ENCODE results near the gene MTHFD2.

Gene MTHFD2

DNA sequence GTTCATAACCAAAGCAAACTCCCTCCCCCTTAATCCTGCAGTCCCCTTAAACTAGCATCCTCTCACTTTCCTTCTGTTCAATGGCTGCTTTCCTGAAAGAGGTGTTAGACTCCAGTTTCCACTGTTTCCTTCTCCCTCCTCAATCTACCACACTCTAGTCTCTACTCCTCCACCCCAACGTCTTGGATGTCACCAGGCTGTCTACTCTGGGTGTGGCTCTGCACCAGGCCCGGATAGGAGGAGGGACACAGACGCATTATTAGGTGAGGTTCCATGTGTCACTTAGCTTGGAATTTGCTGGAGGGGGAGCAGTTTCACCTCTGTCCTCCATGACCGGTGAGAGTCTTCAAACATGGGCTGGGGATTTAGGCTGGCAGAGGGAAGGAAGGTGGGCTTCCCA, 61.3 kb downstream of the MTHFD2 start:
- H3K9me3 Mint-ChIP-seq, result no peaks in the 10 kb centered on the region
- no peaks in the 10 kb centered on the region for H3K4me1 Mint-ChIP-seq
- no peak overlapping the region for H3K4me3 Mint-ChIP-seq
- no peaks in the 10 kb centered on the region for H3K36me3 Mint-ChIP-seq
- no peak for DNase-seq (ENCODE audit: low spot score in 2 of 2)
- no peak for ATAC-seq
- H3K27ac Mint-ChIP-seq, result no peak overlapping the region

DNA sequence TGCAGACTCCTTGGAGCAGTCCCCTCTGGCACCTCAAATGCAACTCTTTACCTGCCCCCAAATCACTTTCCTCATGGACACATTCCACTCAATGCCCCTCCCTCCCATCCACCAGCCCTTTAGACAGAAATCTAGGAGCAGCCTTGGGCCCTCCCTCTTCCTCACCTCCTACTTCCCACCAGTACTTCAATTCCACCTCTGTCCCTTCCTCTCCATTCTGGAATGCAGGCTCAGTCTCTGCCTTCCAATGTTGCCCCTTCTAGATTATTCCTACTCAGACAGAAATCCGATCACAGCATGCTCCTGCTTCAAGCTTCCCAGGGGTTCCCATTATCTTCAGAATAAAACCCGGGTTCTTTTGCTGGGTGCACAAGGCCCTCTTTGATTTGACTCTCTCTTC, 62.1 kb downstream of the MTHFD2 start:
- no peaks in the 10 kb centered on the region for H3K36me3 Mint-ChIP-seq

DNA sequence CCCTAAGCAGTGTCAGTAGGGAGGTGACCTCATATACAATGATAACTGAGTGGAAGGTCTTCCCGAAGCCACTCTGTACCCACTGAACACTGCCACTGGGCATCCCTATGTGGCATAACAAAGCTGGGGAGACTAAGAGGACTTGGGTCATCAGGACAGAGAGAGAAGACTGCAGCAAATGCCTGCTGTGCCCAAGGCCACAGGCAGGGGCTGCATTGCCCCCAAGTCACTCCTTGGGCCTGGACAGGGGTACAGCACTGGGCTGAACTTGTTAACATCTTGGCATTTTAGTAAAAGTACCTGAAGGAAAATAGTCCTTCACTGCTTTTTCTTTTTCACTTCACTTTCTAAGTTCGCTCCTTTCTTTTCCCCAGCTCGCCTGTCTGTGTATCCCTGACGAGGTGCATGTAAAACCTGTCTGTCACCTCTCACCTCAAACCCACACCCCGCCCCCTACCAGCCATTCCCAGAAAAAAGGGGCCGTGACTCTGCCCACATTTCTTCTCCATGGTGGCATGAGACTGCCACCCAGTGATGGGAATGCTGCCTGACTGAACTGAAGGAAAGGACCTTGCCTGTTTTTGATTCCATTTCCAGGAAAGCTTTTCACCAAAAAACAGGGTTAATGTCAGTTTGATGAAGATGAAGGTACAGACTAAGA, 62.9 kb downstream of the MTHFD2 start:
- DNase-seq (ENCODE audit: low spot score in 2 of 2) (no peak), ATAC-seq (no peak)
- Mint-ChIP-seq H3K4me3 (no peak overlapping the region), H3K27ac (peak overlapping the region; percentile 72), H3K9me3 (no peaks in the 10 kb centered on the region), H3K36me3 (no peaks in the 10 kb centered on the region), H3K4me1 (no peaks in the 10 kb centered on the region)

More for the DNA sequence above, 62.1 kb downstream of the MTHFD2 start:
- H3K4me3 Mint-ChIP-seq, result no peak overlapping the region
- H3K4me1 Mint-ChIP-seq, result no peaks in the 10 kb centered on the region
- peak overlapping the region; percentile 35 for H3K27ac Mint-ChIP-seq
- H3K9me3 Mint-ChIP-seq, result no peaks in the 10 kb centered on the region
- ATAC-seq (no peak), DNase-seq (ENCODE audit: low spot score in 2 of 2) (no peak)

DNA sequence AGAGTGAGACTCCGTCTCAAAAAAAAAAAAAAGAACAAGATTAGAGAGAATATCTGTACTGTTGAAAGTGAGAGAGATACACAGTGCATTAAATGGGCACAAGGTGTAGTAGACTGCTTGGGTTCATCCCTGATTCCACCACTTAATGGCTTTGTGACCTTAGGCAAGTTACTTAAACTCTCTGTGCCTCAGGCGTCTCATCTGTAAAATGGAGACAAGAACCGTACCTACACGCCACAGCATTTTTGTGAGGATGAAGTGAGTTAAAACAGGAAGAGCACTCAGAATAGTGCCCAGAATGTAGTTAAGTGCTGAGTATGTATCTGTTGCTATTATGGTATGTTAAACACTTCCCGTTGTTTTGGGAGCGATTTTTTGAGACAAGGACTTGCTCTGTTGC, 64.3 kb downstream of the MTHFD2 start:
- H3K9me3 Mint-ChIP-seq, result no peaks in the 10 kb centered on the region
- DNase-seq (ENCODE audit: low spot score in 2 of 2) (no peak), ATAC-seq (no peak)
- peaks cover 7% of the 10 kb centered on the region for H3K4me1 Mint-ChIP-seq
- H3K27ac Mint-ChIP-seq, result no peak overlapping the region
- H3K36me3 Mint-ChIP-seq, result no peaks in the 10 kb centered on the region
- no peak overlapping the region for H3K4me3 Mint-ChIP-seq

DNA sequence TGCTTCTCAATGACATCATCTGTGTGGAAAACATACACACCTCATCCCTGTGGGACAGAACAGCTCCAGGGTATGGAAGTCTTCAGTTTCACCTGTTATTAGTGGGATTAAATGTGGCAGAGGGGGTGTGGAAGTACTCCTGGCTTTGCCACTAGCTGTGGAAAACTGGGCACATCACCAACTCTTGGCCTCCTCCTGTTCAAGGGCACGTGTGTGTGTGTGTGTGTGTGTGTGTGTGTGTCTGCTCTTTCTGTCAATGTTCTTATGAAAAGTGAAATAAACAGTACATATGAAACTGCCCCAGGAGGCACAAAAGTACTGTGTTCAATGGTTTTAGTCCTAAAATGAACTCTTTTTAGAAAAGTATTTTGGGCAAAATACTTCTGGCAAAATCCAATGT, 65.9 kb downstream of the MTHFD2 start:
- DNase-seq (ENCODE audit: low spot score in 2 of 2) (no peak), ATAC-seq (no peak)
- H3K4me3 Mint-ChIP-seq, result no peak overlapping the region

DNA sequence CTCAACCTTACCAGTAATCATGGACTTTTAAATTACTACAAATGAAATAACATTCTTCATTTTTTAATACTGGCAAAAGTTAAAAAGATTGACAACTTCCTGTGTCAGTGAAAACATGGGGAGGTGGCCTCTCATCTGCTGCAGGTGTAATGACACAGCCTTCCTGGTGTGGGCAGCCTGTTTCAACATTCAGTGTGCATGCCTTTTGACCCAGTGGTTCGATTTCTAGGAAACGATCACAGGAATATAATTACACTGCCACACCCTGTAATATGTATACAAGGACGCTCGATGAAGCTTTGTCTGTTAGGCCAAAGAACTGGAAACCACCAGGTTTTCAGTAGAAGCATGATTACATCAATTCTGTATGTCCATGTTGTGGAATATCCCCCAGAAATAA, 68.7 kb downstream of the MTHFD2 start:
- no peak overlapping the region for H3K4me3 Mint-ChIP-seq
- H3K4me1 Mint-ChIP-seq, result peaks cover 7% of the 10 kb centered on the region
- H3K27ac Mint-ChIP-seq, result peak overlapping the region; percentile 85
- ATAC-seq, result peak; percentile 94
- H3K9me3 Mint-ChIP-seq, result no peaks in the 10 kb centered on the region
- H3K36me3 Mint-ChIP-seq, result no peaks in the 10 kb centered on the region
- DNase-seq (ENCODE audit: low spot score in 2 of 2), result peak; percentile 14 to 61

More for the DNA sequence above, 65.9 kb downstream of the MTHFD2 start:
- H3K9me3 Mint-ChIP-seq, result no peaks in the 10 kb centered on the region
- H3K27ac Mint-ChIP-seq, result peak overlapping the region; percentile 54
- H3K36me3 Mint-ChIP-seq, result no peaks in the 10 kb centered on the region
- H3K4me1 Mint-ChIP-seq, result peaks cover 7% of the 10 kb centered on the region
